Upper lobe of left lung (tissue), 4 donors: ENCODE results near the gene HOXA4.

Source experiments
- CTCF ChIP-seq, 6 experiments: fragments of 450-650 bp in 4 of 6; fragments of 200-600 bp in 2 of 6; sonication (generic) in 2 of 6; IDR thresholded peaks; one replicate each; pipeline ENCODE4 v1.5.1; 2016 to 2019; ENCODE audit warnings: antibody characterized with exemption in 6 of 6
- EP300 ChIP-seq, 4 donors: sonication (generic); formaldehyde crosslinking; IDR thresholded peaks; one replicate each; pipeline ENCODE4 v1.5.1; 2017; ENCODE audit warnings: antibody characterized with exemption in 4 of 4, control low read depth in 2 of 4

GRCh38 chr7:27161721-27162560, 31.4 kb upstream of the HOXA4 start:
- TF ChIP-seq CTCF (IDR thresholded peaks at IDR 0.05) (no peak), EP300 (IDR thresholded peaks at IDR 0.05) (no peak)
